Mesothelial cell of epicardium (in vitro differentiated cells): ENCODE data around the gene ARPC4. TPM values are rescaled to one million over a fixed set of nuclear protein-coding genes. Genes with fewer than 3 reads are reported as not detected.

Source experiments
- DNase-seq, 2 experiments: peaks; one replicate each; pipeline ENCODE4 v3.0.0; 2021; ENCODE audit warnings: low spot score in 2 of 2; ENCODE audit not compliant: unreplicated experiment in 2 of 2
- H3K27ac Mint-ChIP-seq: 2 replicates; pipeline ENCODE4 v1.8.0; 2021; ENCODE audit warnings: mixed read lengths
- H3K27me3 Mint-ChIP-seq: 2 replicates; pipeline ENCODE4 v1.8.0; 2021; ENCODE audit warnings: low read depth, mixed read lengths
- H3K36me3 Mint-ChIP-seq: 2 replicates; pipeline ENCODE4 v1.8.0; 2021; ENCODE audit warnings: mixed read lengths
- H3K4me1 Mint-ChIP-seq: 2 replicates; pipeline ENCODE4 v1.8.0; 2021; ENCODE audit warnings: mixed read lengths
- H3K4me3 Mint-ChIP-seq: 2 replicates; pipeline ENCODE4 v1.8.0; 2021; ENCODE audit warnings: mild to moderate bottlenecking, moderate library complexity, mixed read lengths
- H3K9me3 Mint-ChIP-seq: 2 replicates; pipeline ENCODE4 v1.8.0; 2021; ENCODE audit warnings: mixed read lengths
- total RNA-seq: library from RNA; stranded (reverse); gene quantifications from 3 replicates; pipeline ENCODE4 v1.2.1, GENCODE V29; 2021
- TF ChIP-seq, protein P1 (sequence below): fragments of 200-600 bp; sonication (generic); IDR thresholded peaks from one replicate; pipeline ENCODE4 v1.5.0; 2021; ENCODE audit warnings: antibody characterized with exemption; ENCODE audit not compliant: unreplicated experiment

Gene ARPC4
- total RNA-seq, 1 donor from 2014 or later, result 138 TPM

- DNase-seq, result no peak
- TF ChIP-seq, protein P1, sequence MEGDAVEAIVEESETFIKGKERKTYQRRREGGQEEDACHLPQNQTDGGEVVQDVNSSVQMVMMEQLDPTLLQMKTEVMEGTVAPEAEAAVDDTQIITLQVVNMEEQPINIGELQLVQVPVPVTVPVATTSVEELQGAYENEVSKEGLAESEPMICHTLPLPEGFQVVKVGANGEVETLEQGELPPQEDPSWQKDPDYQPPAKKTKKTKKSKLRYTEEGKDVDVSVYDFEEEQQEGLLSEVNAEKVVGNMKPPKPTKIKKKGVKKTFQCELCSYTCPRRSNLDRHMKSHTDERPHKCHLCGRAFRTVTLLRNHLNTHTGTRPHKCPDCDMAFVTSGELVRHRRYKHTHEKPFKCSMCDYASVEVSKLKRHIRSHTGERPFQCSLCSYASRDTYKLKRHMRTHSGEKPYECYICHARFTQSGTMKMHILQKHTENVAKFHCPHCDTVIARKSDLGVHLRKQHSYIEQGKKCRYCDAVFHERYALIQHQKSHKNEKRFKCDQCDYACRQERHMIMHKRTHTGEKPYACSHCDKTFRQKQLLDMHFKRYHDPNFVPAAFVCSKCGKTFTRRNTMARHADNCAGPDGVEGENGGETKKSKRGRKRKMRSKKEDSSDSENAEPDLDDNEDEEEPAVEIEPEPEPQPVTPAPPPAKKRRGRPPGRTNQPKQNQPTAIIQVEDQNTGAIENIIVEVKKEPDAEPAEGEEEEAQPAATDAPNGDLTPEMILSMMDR, result no peak
- H3K27ac Mint-ChIP-seq, result no peak overlapping the region
- H3K4me3 Mint-ChIP-seq, result no peak overlapping the region
- peaks cover 18% of the 10 kb centered on the region for H3K36me3 Mint-ChIP-seq
- no peaks in the 10 kb centered on the region for H3K27me3 Mint-ChIP-seq
- no peaks in the 10 kb centered on the region for H3K9me3 Mint-ChIP-seq
- no peaks in the 10 kb centered on the region for H3K4me1 Mint-ChIP-seq
Measured at GRCh38 chr3:9833078-9833477, 40.2 kb downstream of the ARPC4 start.

GRCh38 chr3:9834520-9835380 is 41.9 kb downstream of the ARPC4 start:
- H3K4me3 Mint-ChIP-seq, result no peak overlapping the region
- H3K4me1 Mint-ChIP-seq, result no peaks in the 10 kb centered on the region
- no peak overlapping the region for H3K27ac Mint-ChIP-seq
- no peaks in the 10 kb centered on the region for H3K9me3 Mint-ChIP-seq
- H3K36me3 Mint-ChIP-seq, result peaks cover 16% of the 10 kb centered on the region
- no peak for DNase-seq
- H3K27me3 Mint-ChIP-seq, result no peaks in the 10 kb centered on the region
- TF ChIP-seq, protein P1, result no peak

DNA sequence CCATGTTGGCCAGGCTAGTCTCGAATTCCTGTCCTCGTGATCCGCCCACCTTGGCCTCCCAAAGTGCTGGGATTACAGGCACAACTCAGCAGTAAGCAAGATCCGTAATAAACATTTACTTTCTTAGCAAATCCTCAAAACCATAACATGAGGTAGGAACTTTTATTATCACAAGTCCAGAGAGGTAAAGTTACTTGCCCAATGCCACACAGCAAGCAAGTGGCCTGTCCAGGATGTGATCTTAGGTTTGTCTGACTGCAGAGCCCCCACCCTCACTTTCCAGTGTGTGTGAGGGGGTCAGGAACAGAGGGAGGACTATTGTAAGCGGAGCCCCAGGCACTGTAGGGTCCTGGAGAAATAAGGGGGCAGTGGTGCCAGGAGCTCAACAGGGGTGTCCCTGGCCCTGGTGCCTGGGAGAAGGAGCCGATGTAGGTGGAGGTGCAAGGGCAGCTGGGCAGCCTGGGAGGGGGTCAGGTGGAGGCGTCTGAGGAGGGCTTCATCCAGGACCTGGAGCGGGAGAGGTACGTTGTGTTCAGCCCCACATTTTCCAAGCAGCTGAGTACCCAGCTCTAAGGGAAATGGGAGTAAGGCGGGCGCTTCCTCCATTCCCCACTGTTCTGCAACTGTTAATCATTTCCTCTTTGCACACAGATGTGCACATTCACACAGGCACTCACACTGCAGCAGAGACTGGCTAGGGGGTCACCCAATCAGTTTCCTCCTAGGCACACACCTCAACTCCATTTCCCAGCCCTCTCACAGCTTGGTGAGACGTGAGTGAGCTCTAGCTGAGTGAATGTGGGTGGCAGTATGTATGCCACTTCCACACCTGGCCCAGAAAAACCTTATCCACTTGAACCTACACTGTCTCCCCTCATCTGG is 45.1 kb downstream of the ARPC4 start:
- peaks cover 30% of the 10 kb centered on the region for H3K36me3 Mint-ChIP-seq

GRCh38 chr3:9838856-9839255 is 46.0 kb downstream of the ARPC4 start:
- no peak overlapping the region for H3K4me3 Mint-ChIP-seq
- H3K4me1 Mint-ChIP-seq, result peaks cover 8% of the 10 kb centered on the region
- H3K27me3 Mint-ChIP-seq, result no peaks in the 10 kb centered on the region
- TF ChIP-seq, protein P1, result no peak
- no peaks in the 10 kb centered on the region for H3K9me3 Mint-ChIP-seq
- no peak for DNase-seq
- H3K27ac Mint-ChIP-seq, result no peak overlapping the region
- H3K36me3 Mint-ChIP-seq, result peaks cover 30% of the 10 kb centered on the region

More for the DNA sequence above, 45.1 kb downstream of the ARPC4 start:
- peaks cover 1% of the 10 kb centered on the region for H3K4me1 Mint-ChIP-seq
- no peaks in the 10 kb centered on the region for H3K27me3 Mint-ChIP-seq
- DNase-seq, result no peak
- no peak overlapping the region for H3K4me3 Mint-ChIP-seq
- H3K9me3 Mint-ChIP-seq, result no peaks in the 10 kb centered on the region
- TF ChIP-seq, protein P1, result no peak
- no peak overlapping the region for H3K27ac Mint-ChIP-seq

DNA sequence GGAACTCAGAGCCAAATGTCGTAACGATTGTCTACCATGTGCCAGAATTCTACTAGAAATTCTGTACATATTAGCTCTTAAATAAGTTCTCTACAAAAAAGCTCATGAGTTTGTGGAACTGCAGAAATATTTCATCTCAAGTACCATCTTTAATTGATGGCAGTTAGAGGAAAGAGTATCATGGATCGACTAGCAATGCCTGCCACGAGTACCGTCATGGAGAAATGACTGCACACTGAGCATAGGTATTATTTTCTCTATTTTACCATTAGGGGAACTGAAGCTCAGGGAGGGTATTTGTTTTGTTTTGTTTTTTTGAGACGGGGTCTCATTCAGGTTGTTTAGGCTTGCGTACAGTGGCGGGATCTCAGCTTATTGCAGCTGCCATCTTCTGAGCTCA is 48.1 kb downstream of the ARPC4 start:
- peaks cover 17% of the 10 kb centered on the region for H3K36me3 Mint-ChIP-seq
- no peak overlapping the region for H3K4me3 Mint-ChIP-seq
- peaks cover 11% of the 10 kb centered on the region for H3K4me1 Mint-ChIP-seq
- no peak for DNase-seq
- TF ChIP-seq, protein P1, result no peak
- no peak overlapping the region for H3K27ac Mint-ChIP-seq
- no peaks in the 10 kb centered on the region for H3K27me3 Mint-ChIP-seq
- H3K9me3 Mint-ChIP-seq, result no peaks in the 10 kb centered on the region
